GM23338 (cell line): ENCODE measurements around the gene NFATC1. TPM values are rescaled to one million over a fixed set of nuclear protein-coding genes. Genes with fewer than 3 reads are reported as not detected.

Experiments used
- ATAC-seq: fragments of 200-7000 bp; cut with Tn5 transposase; 3 replicates; pipeline ENCODE4 v1.9.1; 2020
- DNase-seq: peaks from one replicate; pipeline ENCODE4 v3.0.0-alpha.2; 2015; ENCODE audit warnings: low spot score
- H2AFZ ChIP-seq: fragments of 200-600 bp; sonication (generic); 2 replicates; pipeline ENCODE4 v1.8.0; 2016; ENCODE audit warnings: antibody characterized with exemption, mild to moderate bottlenecking, moderate library complexity
- H3F3A ChIP-seq: fragments of 200-600 bp; sonication (generic); replicated peaks from 2 replicates; pipeline ENCODE4 v1.8.0; 2017; ENCODE audit warnings: antibody characterized with exemption, mixed run types, low read depth
- H3K27ac ChIP-seq: fragments of 200-600 bp; sonication (generic); 2 replicates; pipeline ENCODE4 v1.6.1; 2016; ENCODE audit warnings: low read depth
- H3K27me3 ChIP-seq: fragments of 200-600 bp; sonication (generic); 2 replicates; pipeline ENCODE4 v1.8.0; 2016; ENCODE audit warnings: mild to moderate bottlenecking, mixed run types, moderate library complexity; ENCODE audit not compliant: insufficient read depth
- H3K36me3 ChIP-seq: fragments of 200-600 bp; sonication (generic); 2 replicates; pipeline ENCODE4 v1.8.0; 2016; ENCODE audit warnings: mild to moderate bottlenecking; ENCODE audit not compliant: insufficient read depth
- H3K4me1 ChIP-seq: fragments of 200-600 bp; sonication (generic); 2 replicates; pipeline ENCODE4 v1.8.0; 2016; ENCODE audit warnings: mild to moderate bottlenecking, moderate library complexity; ENCODE audit not compliant: insufficient read depth
- H3K4me2 ChIP-seq: fragments of 200-600 bp; sonication (generic); 2 replicates; pipeline ENCODE4 v1.7.1; 2017; ENCODE audit warnings: mixed run types
- H3K4me3 ChIP-seq: fragments of 200-600 bp; sonication (generic); 2 replicates; pipeline ENCODE4 v1.6.1; 2016; ENCODE audit warnings: mixed run types
- H3K79me2 ChIP-seq: fragments of 200-600 bp; sonication (generic); replicated peaks from 2 replicates; pipeline ENCODE4 v1.8.0; 2017; ENCODE audit warnings: mild to moderate bottlenecking; ENCODE audit not compliant: insufficient read depth
- H3K9me2 ChIP-seq: fragments of 200-600 bp; sonication (generic); 2 replicates; pipeline ENCODE4 v1.8.0; 2017; ENCODE audit not compliant: insufficient read depth
- H4K20me1 ChIP-seq: fragments of 200-600 bp; sonication (generic); replicated peaks from 2 replicates; pipeline ENCODE4 v1.8.0; 2017; ENCODE audit warnings: mild to moderate bottlenecking; ENCODE audit not compliant: insufficient read depth
- H3K27ac Mint-ChIP-seq: 2 replicates; pipeline ENCODE4 v1.8.0; 2020; ENCODE audit warnings: inconsistent platforms, mild to moderate bottlenecking, moderate library complexity, mixed read lengths
- H3K27me3 Mint-ChIP-seq: 3 replicates; pipeline ENCODE4 v1.8.0; 2022; ENCODE audit warnings: low read depth, mild to moderate bottlenecking, moderate library complexity, mixed read lengths, inconsistent platforms; ENCODE audit not compliant: insufficient read depth, poor library complexity
- H3K36me3 Mint-ChIP-seq: 3 replicates; pipeline ENCODE4 v1.8.0; 2021; ENCODE audit warnings: low read depth, mild to moderate bottlenecking, inconsistent platforms, moderate library complexity, mixed read lengths
- H3K4me1 Mint-ChIP-seq: 3 replicates; pipeline ENCODE4 v1.8.0; 2020; ENCODE audit warnings: mild to moderate bottlenecking, inconsistent platforms, mixed read lengths
- H3K4me3 Mint-ChIP-seq: 3 replicates; pipeline ENCODE4 v1.8.0; 2021; ENCODE audit warnings: moderate library complexity, mild to moderate bottlenecking, inconsistent platforms, mixed read lengths
- H3K9me3 Mint-ChIP-seq: 3 replicates; pipeline ENCODE4 v1.8.0; 2020; ENCODE audit warnings: moderate library complexity, mild to moderate bottlenecking, inconsistent platforms, mixed read lengths
- CREB1 ChIP-seq: fragments of 250-450 bp; sonication (Bioruptor Pico); IDR thresholded peaks from 2 replicates; pipeline ENCODE4 v1.5.0; 2020; ENCODE audit warnings: low read depth, mild to moderate bottlenecking, moderate library complexity
- CTCF ChIP-seq, 2 experiments: fragments of 200-600 bp in 1 of 2; sonication (generic) in 1 of 2; conservative IDR thresholded peaks; 2 replicates each; pipeline versions ENCODE4 v1.5.1 to v1.6.1; 2016 to 2017; ENCODE audit warnings: antibody characterized with exemption in 2 of 2, low read depth in 2 of 2, mild to moderate bottlenecking in 2 of 2, moderate library complexity in 1 of 2
- ETS1 ChIP-seq: IDR thresholded peaks from 2 replicates; pipeline ENCODE4 v1.6.1; 2016; ENCODE audit warnings: antibody characterized with exemption
- EZH2 ChIP-seq: fragments of 200-600 bp; sonication (generic); IDR thresholded peaks from one replicate; pipeline ENCODE4 v1.8.0; 2017; ENCODE audit warnings: antibody characterized with exemption, mild to moderate bottlenecking, low read depth; ENCODE audit not compliant: unreplicated experiment
- EZH2phosphoT487 ChIP-seq: fragments of 200-600 bp; sonication (generic); IDR thresholded peaks from one replicate; pipeline ENCODE4 v1.8.1; 2018; ENCODE audit warnings: antibody characterized with exemption; ENCODE audit not compliant: unreplicated experiment
- JUNB ChIP-seq: IDR thresholded peaks from one replicate; pipeline ENCODE4 v1.6.1; 2016; ENCODE audit warnings: antibody characterized with exemption; ENCODE audit not compliant: unreplicated experiment
- NANOG ChIP-seq: IDR thresholded peaks from 2 replicates; pipeline ENCODE4 v1.6.1; 2016; ENCODE audit warnings: antibody characterized with exemption, borderline replicate concordance
- POLR2AphosphoS5 ChIP-seq: IDR thresholded peaks from 2 replicates; pipeline ENCODE4 v1.6.1; 2016; ENCODE audit warnings: antibody characterized with exemption, low read depth
- STAT1 ChIP-seq: IDR thresholded peaks from one replicate; pipeline ENCODE4 v1.6.1; 2016; ENCODE audit warnings: antibody characterized with exemption; ENCODE audit not compliant: unreplicated experiment
- ZNF114 ChIP-seq: fragments of 250-450 bp; sonication (Bioruptor Pico); IDR thresholded peaks from 2 replicates; pipeline ENCODE4 v1.5.0; 2020; ENCODE audit warnings: mild to moderate bottlenecking, moderate library complexity
- ZNF331 ChIP-seq: fragments of 250-450 bp; sonication (Bioruptor Pico); IDR thresholded peaks from 2 replicates; pipeline ENCODE4 v1.5.0; 2020; ENCODE audit warnings: low read depth, mild to moderate bottlenecking, moderate library complexity
- ZNF462 ChIP-seq: fragments of 250-450 bp; sonication (Bioruptor Pico); IDR thresholded peaks from 2 replicates; pipeline ENCODE4 v1.5.0; 2020; ENCODE audit warnings: mild to moderate bottlenecking, moderate library complexity
- polyA plus RNA-seq: library from polyadenylated mRNA; unstranded; fragments of >200 nt; fragmentation: Nextera tagmentation; extraction: Ambion mirVana; gene quantifications from 2 replicates; pipeline ENCODE4 v1.2.1, GENCODE V29; 2016
- total RNA-seq: library from RNA; depleted of rRNA; stranded (reverse); fragments of >200 nt; shearing (Covaris generic); gene quantifications from 2 replicates; pipeline ENCODE4 v1.2.3, GENCODE V29; 2014

The NFATC1 gene
- total and polyA plus RNA-seq, 2 experiments from 2014 or later, result 3.9 to 6.4 TPM

GRCh38 chr18:79382681-79383387 is 12.9 kb upstream of the NFATC1 start:
- Histone ChIP-seq H3K4me2 (no peak overlapping the region), H4K20me1 (no peaks in the 10 kb centered on the region), H3F3A (0 out of 2 replicates have a peak, but pooled peaks cover 5% of the 10 kb centered on the region), H3K27ac (no peak overlapping the region), H3K36me3 (no peaks in the 10 kb centered on the region), H2AFZ (no peak overlapping the region), H3K4me1 (no peaks in the 10 kb centered on the region), H3K79me2 (no peaks in the 10 kb centered on the region), H3K9me2 (no peaks in the 10 kb centered on the region), H3K4me3 (no peak overlapping the region), H3K27me3 (no peaks in the 10 kb centered on the region)
- Mint-ChIP-seq H3K27ac (no peak overlapping the region), H3K4me3 (no peak overlapping the region), H3K36me3 (no peaks in the 10 kb centered on the region), H3K27me3 (peaks cover 14% of the 10 kb centered on the region), H3K9me3 (no peaks in the 10 kb centered on the region), H3K4me1 (peaks cover 21% of the 10 kb centered on the region)
- DNase-seq (no peak), ATAC-seq (no peak)
- TF ChIP-seq POLR2AphosphoS5, result no peak
- TF ChIP-seq ZNF114, result no peak

GRCh38 chr18:79383388-79384056 is 12.2 kb upstream of the NFATC1 start:
- no peak overlapping the region for H2AFZ ChIP-seq
- Mint-ChIP-seq H3K27me3 (peaks cover 17% of the 10 kb centered on the region), H3K9me3 (no peaks in the 10 kb centered on the region), H3K27ac (no peak overlapping the region), H3K36me3 (no peaks in the 10 kb centered on the region), H3K4me3 (no peak overlapping the region), H3K4me1 (peaks cover 17% of the 10 kb centered on the region)
- no peaks in the 10 kb centered on the region for H3K36me3 ChIP-seq
- no peak overlapping the region for H3K27ac ChIP-seq
- no peaks in the 10 kb centered on the region for H3K79me2 ChIP-seq
- DNase-seq (no peak), ATAC-seq (no peak)
- no peaks in the 10 kb centered on the region for H4K20me1 ChIP-seq
- no peaks in the 10 kb centered on the region for H3F3A ChIP-seq
- no peaks in the 10 kb centered on the region for H3K27me3 ChIP-seq
- no peaks in the 10 kb centered on the region for H3K4me1 ChIP-seq
- no peak overlapping the region for H3K4me2 ChIP-seq
- no peaks in the 10 kb centered on the region for H3K9me2 ChIP-seq
- no peak overlapping the region for H3K4me3 ChIP-seq
- no peak for TF ChIP-seq POLR2AphosphoS5
- TF ChIP-seq CTCF (conservative IDR thresholded peaks at IDR 0.05; ENCODE audit: low read depth in 2 of 2), result no peak
- no peak for TF ChIP-seq ZNF462 (CRISPR knock-in tag)
- no peak for TF ChIP-seq ZNF331 (CRISPR knock-in tag)
- TF ChIP-seq STAT1, result no peak
- no peak for TF ChIP-seq EZH2phosphoT487
- TF ChIP-seq JUNB, result no peak
- no peak for TF ChIP-seq CREB1
- no peak for TF ChIP-seq ETS1
- no peak for TF ChIP-seq NANOG
- no peak for TF ChIP-seq EZH2
- no peak for TF ChIP-seq ZNF114
